EH (cell line): ENCODE measurements around the gene CLGN.

Experiments
- DNase-seq: peaks from one replicate; pipeline ENCODE4 v3.0.0-alpha.2; 2015; ENCODE audit warnings: low read depth

CLGN gene

DNA sequence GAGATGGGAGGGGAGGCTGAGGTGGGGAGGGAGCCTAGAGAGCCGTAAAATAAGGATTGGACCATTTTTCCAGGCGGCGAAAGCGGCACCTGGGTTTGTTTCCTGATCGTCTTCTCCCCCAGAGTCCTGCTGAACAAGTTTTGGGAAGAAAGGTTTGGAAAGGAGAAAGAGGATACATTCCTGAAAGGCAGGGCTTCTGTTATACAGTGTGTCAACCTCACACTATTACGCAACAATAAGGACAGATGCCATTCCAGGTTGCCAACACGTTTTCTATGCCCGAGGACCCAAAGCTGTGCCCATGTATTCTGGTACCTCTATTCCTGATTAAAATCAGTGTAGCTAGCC is 53.3 kb downstream of the CLGN start:
- DNase-seq = no peak

DNA sequence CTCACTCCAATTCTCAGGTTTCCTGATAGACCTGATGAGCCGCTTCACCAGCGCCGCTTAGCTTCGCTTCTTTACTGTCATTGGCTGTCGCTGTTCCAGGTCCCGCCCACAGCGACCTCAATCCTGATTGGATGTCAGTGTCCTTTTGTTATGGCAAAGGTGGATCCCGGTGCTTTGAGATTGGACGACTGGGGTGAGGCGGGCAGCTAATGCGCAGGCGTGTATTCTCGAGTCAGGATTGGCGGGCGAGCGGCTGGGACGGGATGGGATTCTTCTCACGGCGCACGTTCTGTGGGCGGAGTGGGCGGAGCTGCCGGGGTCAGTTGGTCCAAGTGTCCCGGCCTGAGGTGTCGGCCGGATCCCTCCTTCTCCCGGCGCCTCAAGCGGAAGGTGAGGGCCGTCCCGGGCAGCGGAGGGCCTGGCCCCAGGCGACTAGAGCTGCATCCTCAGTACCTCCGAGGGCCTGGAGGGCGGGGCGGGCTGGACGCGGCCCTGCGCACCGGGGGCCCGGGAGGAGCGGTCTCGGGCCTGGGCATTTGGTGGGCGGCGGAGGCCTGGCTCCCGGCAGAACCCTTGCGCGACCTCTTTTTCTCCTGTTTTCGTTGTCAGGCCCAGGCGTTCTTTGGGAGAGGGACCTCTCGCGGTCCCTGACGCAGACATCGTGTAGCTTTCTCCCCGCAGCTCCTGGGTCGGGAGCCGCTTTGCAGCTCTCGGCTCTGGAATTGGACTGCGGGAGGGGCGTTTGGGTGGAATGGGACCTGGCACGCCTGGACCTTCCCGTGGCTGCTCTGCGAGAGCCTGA is 53.9 kb downstream of the CLGN start, which contains the start of gene SCOC:
Gene SCOC (plus strand): TSS at position 319 of the 802 bp plus-strand sequence. CDS start 5,525 bp downstream, outside the sequence.
- DNase-seq = peak; percentile 100

DNA sequence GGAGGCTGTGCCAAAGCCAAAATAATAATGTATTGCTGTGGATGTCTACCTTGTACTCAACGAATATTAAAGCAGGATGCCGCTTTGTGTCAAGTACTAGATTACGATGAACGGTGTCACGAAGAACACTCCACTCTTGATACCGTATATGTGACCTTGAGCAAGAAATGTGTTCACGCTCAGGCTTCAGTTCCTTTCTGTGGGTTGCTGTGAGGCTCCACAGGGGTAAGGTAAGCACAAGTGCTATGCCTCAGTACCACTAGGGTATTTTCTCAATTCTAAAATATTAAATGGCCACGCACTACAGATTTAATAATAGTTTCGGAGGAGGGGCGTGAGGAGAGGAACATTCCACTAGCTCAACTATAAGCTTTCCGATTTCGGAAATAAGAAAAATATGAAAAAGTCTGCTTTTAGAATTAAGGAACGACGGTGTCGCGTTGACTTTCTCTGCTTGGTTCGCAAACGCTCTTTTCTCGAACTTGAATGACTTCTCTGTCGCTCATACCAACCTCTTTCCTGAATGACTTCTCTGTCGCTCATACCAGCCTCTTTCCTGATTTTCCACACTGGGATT is 54.6 kb downstream of the CLGN start:
- DNase-seq = no peak

DNA sequence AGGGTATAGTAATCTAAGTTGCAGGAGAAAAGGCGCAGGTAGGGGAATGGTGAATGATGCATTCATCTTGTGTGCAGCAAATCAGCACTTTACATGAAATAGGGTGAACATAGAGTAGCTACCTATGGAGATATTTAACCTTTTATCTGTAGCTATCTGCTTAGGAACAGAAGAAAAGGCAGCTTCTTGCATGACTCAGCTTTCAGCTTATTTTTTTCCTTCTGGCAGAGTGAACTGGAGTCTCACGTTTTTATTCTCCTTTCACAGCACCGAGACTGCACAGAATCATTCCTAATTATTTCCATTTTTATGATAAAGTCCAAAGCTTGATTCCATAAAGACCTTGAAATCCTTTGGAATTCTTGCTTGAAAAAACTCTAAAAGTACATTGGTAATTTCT is 58.8 kb downstream of the CLGN start:
- DNase-seq = no peak

DNA sequence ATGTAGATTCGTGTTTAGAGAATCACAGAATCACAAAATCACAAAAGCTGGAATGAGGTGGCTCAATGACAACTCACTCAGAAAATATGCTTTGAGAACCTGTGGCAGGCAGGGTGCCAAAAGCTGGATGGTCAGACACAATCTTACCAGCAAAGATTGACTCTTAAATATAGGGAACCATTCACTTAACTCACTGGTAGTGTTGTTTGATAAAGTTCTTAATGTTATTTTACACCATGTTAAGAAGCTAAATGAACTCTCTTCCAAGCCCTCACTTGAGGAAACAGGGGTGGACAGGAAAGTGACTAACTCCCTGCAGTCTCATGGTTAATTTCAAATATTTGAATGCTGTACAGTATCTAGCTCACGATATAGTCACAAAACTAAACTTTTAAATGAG is 59.7 kb downstream of the CLGN start:
- DNase-seq = peak; percentile 36

DNA sequence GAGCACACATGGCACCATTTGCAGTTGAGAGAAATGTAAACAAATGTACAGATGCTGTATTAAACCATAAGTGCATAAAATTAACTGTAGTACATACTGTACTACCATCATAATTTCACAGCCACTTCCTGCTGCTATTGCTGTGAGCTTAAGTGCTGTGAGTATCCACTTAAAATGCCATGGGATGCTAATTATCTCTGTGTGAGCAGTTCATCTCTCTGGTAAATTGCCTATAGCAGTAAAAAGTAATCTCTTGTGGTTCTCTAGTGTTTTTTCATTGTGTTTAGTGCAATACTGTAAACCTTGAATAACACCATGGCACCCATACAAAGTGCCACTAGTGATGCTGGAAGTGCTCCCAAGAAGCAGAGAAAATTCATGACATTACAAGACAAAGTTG is 63.9 kb downstream of the CLGN start:
- DNase-seq = no peak

DNA sequence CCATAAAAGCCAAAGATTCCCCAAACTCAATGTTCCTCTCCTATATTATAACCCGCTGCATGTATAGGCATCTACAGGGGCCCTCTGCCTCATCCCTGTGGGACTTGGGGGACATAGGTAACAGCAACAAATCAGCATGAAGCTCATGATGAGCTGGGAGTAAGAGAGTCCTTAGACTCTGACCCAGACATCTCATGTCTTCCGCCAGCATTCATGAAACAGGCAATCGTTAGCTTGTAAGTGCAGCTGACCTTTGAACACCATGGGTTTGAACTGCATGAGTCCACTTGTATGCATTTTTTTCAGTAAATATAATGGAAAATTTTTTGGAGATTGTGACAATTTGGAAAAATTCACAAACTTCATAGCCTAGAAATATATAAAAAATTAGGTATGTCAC is 64.4 kb downstream of the CLGN start:
- DNase-seq = no peak

DNA sequence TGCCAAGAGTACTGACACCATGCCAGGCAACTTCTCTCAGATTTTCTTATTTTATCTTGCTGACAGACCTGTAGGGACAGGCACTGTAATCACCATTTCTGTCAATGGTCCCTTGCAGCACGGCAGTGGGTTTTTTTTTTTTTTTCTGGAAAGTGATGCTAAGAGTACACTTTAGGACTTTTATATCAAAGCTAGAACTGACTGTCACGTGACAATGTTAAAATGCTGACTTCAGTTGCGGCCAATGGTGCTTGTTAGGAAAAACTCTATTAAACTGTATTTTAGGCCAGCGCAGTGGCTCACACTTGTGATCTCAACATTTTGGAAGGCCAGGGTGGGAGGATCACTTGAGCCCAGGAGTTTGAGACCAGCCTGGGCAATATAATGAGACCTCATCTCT is 66.3 kb downstream of the CLGN start:
- no peak for DNase-seq

DNA sequence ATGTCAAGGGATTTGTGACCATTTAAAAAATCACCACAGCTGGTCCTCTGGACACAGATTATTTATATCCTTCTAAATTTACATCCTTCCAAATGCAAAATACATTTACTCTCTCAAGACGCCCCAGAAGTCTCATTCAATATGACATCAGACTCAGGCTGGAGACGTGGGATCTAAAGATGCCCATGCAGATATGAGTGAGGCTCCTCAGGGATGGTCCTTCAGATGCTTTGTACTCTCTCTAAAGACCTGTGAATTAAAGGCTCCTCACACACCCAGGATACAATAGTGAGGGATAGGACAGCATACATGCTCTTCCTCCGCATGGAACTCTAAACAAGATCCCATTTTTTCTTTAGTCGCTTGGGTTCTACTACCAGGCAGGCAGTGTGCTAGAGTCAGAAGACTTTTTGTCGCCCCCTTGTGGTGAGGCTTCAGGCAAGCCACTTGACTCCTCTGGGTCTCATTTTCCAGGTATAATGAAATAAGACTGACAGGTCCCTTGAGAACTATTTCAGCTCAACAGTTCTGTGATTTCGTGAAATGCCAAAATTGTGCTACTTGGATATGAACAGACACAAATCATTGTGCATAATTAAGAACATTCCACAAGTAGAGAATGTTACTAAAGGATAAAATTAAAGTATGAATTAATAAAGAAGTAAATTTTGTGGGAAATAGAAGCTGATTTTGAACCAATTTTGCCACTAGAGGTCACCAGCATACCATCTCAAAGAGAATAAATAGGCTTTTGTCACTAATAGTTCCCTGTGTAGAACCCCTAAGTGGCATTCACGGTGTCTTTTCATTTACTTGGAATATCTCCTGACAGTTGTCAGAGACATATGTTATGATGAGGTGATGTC is 67.7 kb downstream of the CLGN start:
- peak; percentile 77 for DNase-seq

DNA sequence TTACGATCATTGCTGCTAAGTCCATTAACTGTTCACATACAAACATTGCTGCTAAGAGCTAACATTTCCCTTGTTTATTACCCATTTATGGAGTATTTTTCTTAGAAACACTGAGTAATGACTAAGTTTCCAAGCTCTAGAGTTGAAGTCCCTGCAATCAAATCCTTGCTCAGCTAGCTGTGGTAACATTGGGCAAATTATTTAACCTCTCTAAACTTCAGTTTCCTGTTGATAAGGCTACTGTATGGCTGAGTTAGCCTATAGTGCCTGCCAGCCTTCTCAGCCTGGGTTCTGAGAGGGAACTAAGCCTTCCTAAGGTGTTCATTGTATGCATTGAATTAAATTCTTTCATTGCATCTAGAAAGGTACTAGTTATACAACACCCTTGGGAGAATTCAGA is 69.2 kb downstream of the CLGN start:
- DNase-seq = no peak

DNA sequence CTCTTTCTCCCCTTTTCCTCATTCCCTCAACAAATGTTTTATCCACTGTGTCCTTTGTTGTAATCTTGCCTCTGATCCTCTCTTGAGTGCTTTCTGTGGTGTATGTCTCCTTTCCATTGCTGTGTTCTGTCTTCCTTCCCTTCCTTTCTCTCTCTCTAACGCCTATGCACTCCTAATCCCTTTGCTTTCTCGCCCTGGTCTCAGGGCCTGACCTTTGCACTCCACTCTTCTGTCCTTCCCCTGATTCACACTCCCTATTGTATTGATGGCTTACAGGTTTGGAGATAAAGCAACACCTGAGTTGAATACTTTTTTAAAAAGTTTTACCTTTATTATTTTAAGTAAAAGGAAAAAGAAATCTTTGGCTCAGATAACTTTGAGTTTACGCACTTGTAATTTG is 69.6 kb downstream of the CLGN start:
- DNase-seq = no peak

DNA sequence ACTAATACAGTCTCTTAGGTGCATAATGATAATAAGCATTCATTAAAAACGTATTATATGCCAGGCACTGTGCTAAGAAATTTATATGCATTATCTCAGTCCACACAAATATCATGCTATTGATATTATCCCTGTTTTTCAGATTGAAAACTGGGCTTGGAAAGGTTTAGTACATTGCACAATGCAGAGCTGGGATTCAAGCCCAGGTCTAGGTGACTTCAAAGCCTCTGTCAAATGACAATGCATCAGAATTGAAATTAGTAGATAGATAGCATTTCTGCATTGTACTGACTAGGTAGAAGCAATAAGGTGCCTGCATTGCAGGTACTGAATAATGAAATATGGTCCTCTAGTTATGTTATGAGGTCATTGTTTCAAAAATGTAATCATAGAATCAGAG is 72.2 kb downstream of the CLGN start:
- DNase-seq = no peak

DNA sequence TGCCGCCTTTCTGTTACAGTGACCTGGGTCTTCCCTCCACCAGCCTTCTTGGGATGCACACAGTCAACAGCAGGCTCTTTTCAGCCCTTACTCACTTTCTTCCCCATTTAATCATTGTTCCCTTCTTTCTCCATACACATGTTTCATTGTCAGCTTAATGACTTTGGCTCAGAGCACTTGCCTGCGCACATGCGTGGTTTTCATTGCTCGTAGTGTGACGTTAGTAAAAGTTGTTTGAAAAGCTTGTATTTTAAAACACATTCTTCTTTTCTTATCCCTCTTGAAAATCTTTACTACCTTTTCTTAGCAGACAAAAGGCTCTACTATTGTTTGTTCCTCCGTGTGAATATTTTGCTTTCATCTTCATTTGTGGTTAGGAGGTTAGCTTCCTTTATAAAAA is 73.7 kb downstream of the CLGN start:
- DNase-seq = peak; percentile 11

DNA sequence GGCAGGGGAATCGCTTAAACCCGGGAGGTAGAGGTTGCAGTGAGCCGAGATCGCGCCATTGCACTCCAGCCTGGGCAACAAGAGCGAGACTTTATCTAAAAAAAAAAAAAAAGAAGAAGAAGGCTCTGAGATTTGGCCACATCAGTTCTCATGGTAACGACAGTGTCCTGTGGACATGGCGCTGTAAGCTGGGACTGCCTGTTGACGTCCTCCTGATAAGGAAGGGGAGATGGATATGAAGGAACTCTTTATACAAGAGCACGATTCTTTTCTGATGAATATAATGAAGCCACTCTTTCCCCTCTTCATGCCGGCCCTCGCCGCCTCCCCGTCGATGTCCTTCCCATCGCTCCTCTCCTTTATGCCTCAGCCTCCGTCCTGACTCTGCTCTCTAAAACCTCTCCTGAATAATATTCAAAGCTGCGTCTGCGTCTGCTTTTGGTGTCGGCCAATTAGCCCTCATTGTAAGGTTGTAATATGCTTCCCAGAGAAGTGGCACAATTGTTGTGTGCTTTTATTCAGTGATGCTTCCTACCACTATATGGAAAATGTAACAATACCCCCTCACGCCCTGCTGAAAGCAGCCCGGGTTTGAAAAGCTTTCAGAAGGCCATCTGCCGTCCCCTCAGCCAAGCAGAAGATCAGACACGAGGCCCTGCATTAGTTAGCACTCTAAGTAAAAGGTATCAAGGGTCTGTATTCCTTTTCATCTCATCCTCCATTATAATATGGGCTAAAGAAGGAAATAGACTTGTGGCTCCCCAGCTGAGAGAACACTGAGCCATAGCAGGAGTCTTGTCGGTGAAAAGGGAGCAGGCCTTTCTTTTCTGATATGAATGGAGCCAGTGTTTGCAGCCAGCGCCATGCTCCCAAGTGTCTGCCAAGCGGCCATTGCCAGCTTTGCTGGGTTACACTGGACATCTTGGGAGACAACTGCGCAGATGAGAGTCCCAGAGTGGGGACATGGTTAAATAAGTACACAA is 76.1 kb downstream of the CLGN start:
- DNase-seq = no peak

DNA sequence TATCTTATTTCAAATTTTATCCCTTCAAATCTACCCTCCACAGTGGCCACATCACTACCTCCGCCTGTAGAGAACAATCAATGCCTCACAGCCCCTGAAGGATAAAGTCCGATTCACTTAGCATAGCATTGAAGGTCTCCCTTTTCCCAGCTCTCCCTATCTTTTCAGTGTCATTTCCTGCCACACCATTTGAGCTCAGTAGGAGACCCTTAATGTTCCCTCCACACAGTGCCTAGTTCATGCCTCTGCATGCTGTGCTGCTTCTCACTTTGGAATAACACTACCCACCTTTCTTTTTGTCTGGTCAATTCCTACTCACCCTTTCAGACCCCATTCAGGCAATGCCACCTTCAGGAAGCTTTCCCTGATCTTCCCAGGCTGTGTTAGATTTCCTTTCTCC is 77.6 kb downstream of the CLGN start:
- DNase-seq = no peak

DNA sequence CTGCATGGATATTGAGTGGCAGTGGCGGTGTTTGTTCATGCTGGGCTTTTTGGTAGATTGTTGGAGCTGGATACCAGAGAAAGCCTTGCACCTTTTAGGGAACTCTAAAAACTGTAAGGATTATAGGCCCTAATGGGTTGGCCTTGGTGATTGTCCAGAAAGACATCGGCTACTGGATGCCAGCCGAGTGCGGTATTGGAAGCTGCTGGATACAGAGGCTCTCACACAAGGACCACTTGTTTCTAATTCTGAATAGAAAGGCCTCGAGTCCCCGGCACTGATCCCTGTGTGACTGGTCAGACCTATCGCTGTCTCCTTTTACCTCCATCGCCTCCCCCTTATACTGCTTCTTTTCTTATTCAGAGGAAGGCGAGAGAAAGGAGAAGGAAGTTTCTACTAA is 81.3 kb downstream of the CLGN start:
- no peak for DNase-seq

DNA sequence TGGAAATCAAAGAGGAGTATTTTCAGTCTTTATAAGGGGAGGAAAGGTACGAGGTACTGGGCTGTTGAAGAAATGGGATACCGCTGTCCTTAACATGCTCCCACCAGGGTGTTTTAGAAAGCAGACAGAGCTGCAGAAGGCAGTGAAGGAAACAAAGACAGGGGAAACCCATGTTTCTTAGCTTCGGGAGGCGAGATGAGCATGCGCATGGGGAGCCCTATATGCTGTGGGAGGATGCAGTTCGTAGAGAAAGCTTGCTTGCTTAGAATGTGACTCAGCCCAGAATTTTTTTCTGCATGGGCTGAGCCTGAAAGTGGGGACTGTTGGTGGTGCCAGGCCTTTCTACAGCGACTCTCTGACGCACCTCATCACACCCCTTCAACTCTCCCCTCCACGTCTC is 82.8 kb downstream of the CLGN start:
- DNase-seq = no peak

DNA sequence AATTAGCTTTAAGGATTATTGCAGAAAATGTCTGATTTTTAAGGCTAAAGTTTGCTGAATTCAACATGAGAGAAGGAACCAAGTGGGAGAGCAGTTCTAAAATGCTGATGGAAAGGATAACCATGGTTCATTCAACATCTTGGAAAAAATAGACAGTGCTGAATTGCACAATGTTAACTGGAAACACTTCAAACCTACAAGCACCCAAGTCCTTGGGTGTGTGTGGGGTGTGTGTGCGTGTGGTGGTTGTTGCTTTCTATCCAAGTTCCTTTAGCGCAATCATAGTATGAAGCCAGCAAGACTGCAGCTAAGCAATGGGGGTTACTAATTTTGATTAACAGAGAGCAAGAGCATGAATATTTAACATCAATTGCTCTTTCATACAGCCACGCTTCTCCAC is 83.3 kb downstream of the CLGN start:
- no peak for DNase-seq

DNA sequence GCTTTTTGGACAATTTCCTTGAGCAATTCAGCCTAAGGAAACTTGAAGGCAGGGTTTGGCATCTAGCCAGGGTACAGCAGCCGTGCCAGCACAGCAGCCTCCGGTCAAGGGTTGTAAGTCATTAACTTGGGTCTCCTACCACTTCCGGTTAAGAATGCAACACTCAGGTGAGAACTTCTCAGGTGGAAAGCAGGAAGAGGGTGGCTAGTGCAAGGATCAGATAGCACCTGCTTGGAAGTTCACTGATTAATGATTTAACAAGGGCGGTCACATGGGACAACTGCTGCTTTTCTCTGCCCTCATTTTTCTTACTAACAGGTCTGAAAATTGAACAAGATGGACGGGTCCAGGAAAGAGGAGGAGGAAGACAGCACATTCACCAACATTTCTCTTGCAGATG is 84.1 kb downstream of the CLGN start:
- no peak for DNase-seq

DNA sequence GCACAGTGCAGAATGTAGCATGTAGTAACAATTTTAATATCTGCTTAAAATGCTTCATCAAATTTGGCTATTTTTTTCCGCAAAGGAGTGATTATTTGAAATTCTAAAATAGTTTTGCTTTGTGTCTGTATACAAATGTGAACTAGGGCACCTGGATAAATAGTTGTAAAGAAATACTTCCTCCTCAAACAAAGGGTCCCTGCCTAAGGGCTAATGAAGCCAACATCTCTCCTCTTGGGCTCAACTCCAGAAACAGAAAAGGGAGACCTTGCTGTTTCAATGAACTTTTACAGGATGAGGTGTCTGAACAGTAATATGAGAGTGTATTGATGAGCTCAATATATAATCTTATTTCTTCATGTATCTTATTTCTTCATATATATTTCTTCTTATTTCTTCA is 84.8 kb downstream of the CLGN start:
- no peak for DNase-seq
